Measurements from ENCODE around the gene MOV10L1. TPM values are rescaled to one million over a fixed set of nuclear protein-coding genes. Genes with fewer than 3 reads are reported as not detected.

MOV10L1 gene
- total and polyA plus RNA-seq, 2 donors (not counting 3 experiments of a cell fraction or from before 2014, with no cell fraction given), result 27.6 to 37.6 TPM

GRCh38 chr22:50048061-50048765 is 41.6 kb upstream of the MOV10L1 start:
- no peaks in the 10 kb centered on the region for H3K27me3 ChIP-seq (ENCODE audit: control insufficient read depth in 2 of 2, insufficient read depth in 2 of 2, low read length in 2 of 2)
- no peak for DNase-seq (ENCODE audit: low read depth, low spot score)
- H3K9ac ChIP-seq (replicated peaks; ENCODE audit: extremely low read depth, insufficient read depth, low read length), result no peak overlapping the region
- no peak for FAIRE-seq
- intact Hi-C loops (cut with micrococcal nuclease), result no loop called here
- dilution Hi-C loops (cut with MboI; ENCODE audit: extremely low pct_ligation_motif_present, low sequenced_read_pairs), result no loop called here
- no peaks in the 10 kb centered on the region for H3K79me2 ChIP-seq (ENCODE audit: control insufficient read depth, insufficient read depth, low read length)
- no TSS peak for BruUV-seq (replicated peaks)
- POLR2A ChIA-PET, result no interaction called here
- no peaks in the 10 kb centered on the region for H3K4me1 ChIP-seq (ENCODE audit: control insufficient read depth, extremely low read depth, insufficient read depth, low read length)
- H3K9me1 ChIP-seq (replicated peaks; ENCODE audit: control insufficient read depth, extremely low read depth, insufficient read depth, low read length), result no peaks in the 10 kb centered on the region
- TF ChIP-seq POLR2A (IDR thresholded peaks at IDR 0.05; ENCODE audit: low read depth, low read length) (no peak), FOS (IDR thresholded peaks at IDR 0.05; ENCODE audit: borderline replicate concordance, insufficient read depth, low read length) (no peak), MAX (IDR thresholded peaks at IDR 0.05; ENCODE audit: insufficient read depth, insufficient read length) (no peak)
- H2AFZ ChIP-seq (ENCODE audit: low read depth, low read length), result no peak overlapping the region
- CTCF ChIA-PET, result no interaction called here
- no peaks in the 10 kb centered on the region for H3K36me3 ChIP-seq (ENCODE audit: control insufficient read depth in 2 of 2, extremely low read depth in 1 of 2, insufficient read depth in 2 of 2, low read length in 2 of 2)
- no peaks in the 10 kb centered on the region for H3K9me3 ChIP-seq (replicated peaks; ENCODE audit: control insufficient read depth, insufficient read depth, low read length)
- H3K4me2 ChIP-seq (ENCODE audit: insufficient read depth, low read length), result no peak overlapping the region
- no peak overlapping the region for H3K4me3 ChIP-seq (replicated peaks in 1 of 3; ENCODE audit: insufficient read depth in 1 of 3, low read depth in 1 of 3, low read length in 3 of 3)
- no peaks in the 10 kb centered on the region for H4K20me1 ChIP-seq (replicated peaks; ENCODE audit: control insufficient read depth, extremely low read depth, insufficient read depth, low read length)
- H3K27ac ChIP-seq (ENCODE audit: insufficient read depth, low read depth, low read length), result no peak overlapping the region

- H2AFZ ChIP-seq (ENCODE audit: low read depth, low read length), result no peak overlapping the region
- H3K4me1 ChIP-seq (ENCODE audit: control insufficient read depth, extremely low read depth, insufficient read depth, low read length), result no peaks in the 10 kb centered on the region
- dilution Hi-C loops (cut with MboI; ENCODE audit: extremely low pct_ligation_motif_present, low sequenced_read_pairs) (no loop called here), intact Hi-C loops (cut with micrococcal nuclease) (no loop called here)
- FAIRE-seq (no peak), DNase-seq (ENCODE audit: low read depth, low spot score) (no peak)
- ChIA-PET CTCF (no interaction called here), POLR2A (no interaction called here)
- no peaks in the 10 kb centered on the region for H3K9me3 ChIP-seq (replicated peaks; ENCODE audit: control insufficient read depth, insufficient read depth, low read length)
- H3K4me3 ChIP-seq (replicated peaks in 1 of 3; ENCODE audit: insufficient read depth in 1 of 3, low read depth in 1 of 3, low read length in 3 of 3), result no peak overlapping the region
- H3K27ac ChIP-seq (ENCODE audit: insufficient read depth, low read depth, low read length), result no peak overlapping the region
- H3K79me2 ChIP-seq (ENCODE audit: control insufficient read depth, insufficient read depth, low read length), result no peaks in the 10 kb centered on the region
- H4K20me1 ChIP-seq (replicated peaks; ENCODE audit: control insufficient read depth, extremely low read depth, insufficient read depth, low read length), result no peaks in the 10 kb centered on the region
- H3K27me3 ChIP-seq (ENCODE audit: control insufficient read depth in 2 of 2, insufficient read depth in 2 of 2, low read length in 2 of 2), result no peaks in the 10 kb centered on the region
- H3K4me2 ChIP-seq (ENCODE audit: insufficient read depth, low read length), result no peak overlapping the region
- BruUV-seq (replicated peaks), result no TSS peak
- no peaks in the 10 kb centered on the region for H3K9me1 ChIP-seq (replicated peaks; ENCODE audit: control insufficient read depth, extremely low read depth, insufficient read depth, low read length)
- H3K36me3 ChIP-seq (ENCODE audit: control insufficient read depth in 2 of 2, extremely low read depth in 1 of 2, insufficient read depth in 2 of 2, low read length in 2 of 2), result no peaks in the 10 kb centered on the region
- TF ChIP-seq GATA2 (IDR thresholded peaks at IDR 0.05; ENCODE audit: insufficient read depth, insufficient read length, low read depth, low read length) (no peak), POLR2AphosphoS5 (IDR thresholded peaks at IDR 0.05; ENCODE audit: insufficient read depth, low read depth, low read length) (no peak), FOS (IDR thresholded peaks at IDR 0.05; ENCODE audit: borderline replicate concordance, insufficient read depth, low read length) (no peak), CTCF (IDR thresholded peaks at IDR 0.05; ENCODE audit: extremely low read depth in 1 of 2, insufficient read depth in 1 of 2, low read depth in 1 of 2, low read length in 2 of 2) (no peak), MAX (IDR thresholded peaks at IDR 0.05; ENCODE audit: insufficient read depth, insufficient read length) (no peak), MYC (IDR thresholded peaks at IDR 0.05; ENCODE audit: low read depth, low read length) (no peak), EZH2 (IDR thresholded peaks at IDR 0.05; ENCODE audit: borderline replicate concordance, low read depth, low read length, severe bottlenecking) (no peak), POLR2A (IDR thresholded peaks at IDR 0.05; ENCODE audit: low read depth, low read length) (no peak), JUN (IDR thresholded peaks at IDR 0.05; ENCODE audit: borderline replicate concordance, insufficient read depth, insufficient read length, low read depth) (no peak)
- H3K9ac ChIP-seq (replicated peaks; ENCODE audit: extremely low read depth, insufficient read depth, low read length), result no peak overlapping the region
Observed at GRCh38 chr22:50048836-50049235, 41.0 kb upstream of the MOV10L1 start.

All from endothelial cell of umbilical vein (primary cell).